DOHH2 (cell line): Measurements from ENCODE around the gene REXO4.

ENCODE experiments used
- H3F3A ChIP-seq: fragments of 200-600 bp; sonication (generic), shearing (Covaris generic); 2 replicates; pipeline ENCODE4 v1.6.0; 2016; ENCODE audit warnings: antibody characterized with exemption, mild to moderate bottlenecking; ENCODE audit not compliant: control insufficient read depth, insufficient read depth
- H3K27ac ChIP-seq: fragments of 200-600 bp; sonication (generic); 2 replicates; pipeline ENCODE4 v1.5.1; 2014; ENCODE audit warnings: low read depth, mild to moderate bottlenecking, low read length, moderate library complexity
- H3K27me3 ChIP-seq: fragments of 200-600 bp; sonication (generic); 2 replicates; pipeline ENCODE4 v1.6.1; 2014; ENCODE audit warnings: mild to moderate bottlenecking, low read length, mixed read lengths; ENCODE audit not compliant: control insufficient read depth
- H3K36me3 ChIP-seq: fragments of 200-600 bp; sonication (generic); 2 replicates; pipeline ENCODE4 v1.6.1; 2014; ENCODE audit warnings: mild to moderate bottlenecking, low read length, moderate library complexity, mixed read lengths; ENCODE audit not compliant: control insufficient read depth
- H3K4me1 ChIP-seq: fragments of 200-600 bp; sonication (generic); 2 replicates; pipeline ENCODE4 v1.6.1; 2014; ENCODE audit warnings: mild to moderate bottlenecking, low read length, mixed read lengths; ENCODE audit not compliant: control insufficient read depth
- H3K4me2 ChIP-seq: fragments of 200-600 bp; sonication (generic); 2 replicates; pipeline ENCODE4 v1.6.0; 2014; ENCODE audit warnings: mild to moderate bottlenecking, low read length, moderate library complexity
- H3K4me3 ChIP-seq: fragments of 200-600 bp; sonication (generic); 2 replicates; pipeline ENCODE4 v1.5.1; 2014; ENCODE audit warnings: mild to moderate bottlenecking, low read length, mixed read lengths
- H3K79me2 ChIP-seq: fragments of 200-600 bp; sonication (generic); 2 replicates; pipeline ENCODE4 v1.6.1; 2014; ENCODE audit warnings: mild to moderate bottlenecking, low read length, mixed read lengths; ENCODE audit not compliant: control insufficient read depth
- H3K9me2 ChIP-seq: fragments of 200-600 bp; sonication (generic); replicated peaks from 2 replicates; pipeline ENCODE4 v1.6.1; 2014; ENCODE audit warnings: mild to moderate bottlenecking, low read length, mixed read lengths; ENCODE audit not compliant: control insufficient read depth
- H3K9me3 ChIP-seq: fragments of 200-600 bp; sonication (generic); 2 replicates; pipeline ENCODE4 v1.6.1; 2014; ENCODE audit warnings: antibody characterized with exemption, low read length, mixed read lengths; ENCODE audit not compliant: control insufficient read depth, insufficient read depth
- H4K20me1 ChIP-seq: fragments of 200-600 bp; sonication (generic); 2 replicates; pipeline ENCODE4 v1.6.0; 2014; ENCODE audit warnings: low read depth, mild to moderate bottlenecking, antibody characterized with exemption, low read length, moderate library complexity; ENCODE audit not compliant: control insufficient read depth, insufficient read depth
- EZH2phosphoT487 ChIP-seq: fragments of 200-600 bp; sonication (generic); IDR thresholded peaks from 2 replicates; pipeline ENCODE4 v1.6.1; 2017; ENCODE audit warnings: borderline replicate concordance, mild to moderate bottlenecking, antibody characterized with exemption, low read length, moderate library complexity, mixed read lengths
- TF ChIP-seq, protein P1 (sequence below): fragments of 200-600 bp; sonication (generic); IDR thresholded peaks from one replicate; pipeline ENCODE4 v1.5.1; 2014; ENCODE audit warnings: antibody characterized with exemption, mild to moderate bottlenecking, low read depth, low read length; ENCODE audit not compliant: poor library complexity, severe bottlenecking

The REXO4 gene

GRCh38 chr9:133423216-133423615, 5.4 kb upstream of the REXO4 start:
- no peaks in the 10 kb centered on the region for H4K20me1 ChIP-seq
- no peaks in the 10 kb centered on the region for H3K36me3 ChIP-seq
- no peaks in the 10 kb centered on the region for H3K9me3 ChIP-seq
- H3K9me2 ChIP-seq: no peaks in the 10 kb centered on the region
- H3K79me2 ChIP-seq: peaks cover 12% of the 10 kb centered on the region
- H3K27ac ChIP-seq: no peak overlapping the region
- no peak for TF ChIP-seq EZH2phosphoT487
- TF ChIP-seq, protein P1, sequence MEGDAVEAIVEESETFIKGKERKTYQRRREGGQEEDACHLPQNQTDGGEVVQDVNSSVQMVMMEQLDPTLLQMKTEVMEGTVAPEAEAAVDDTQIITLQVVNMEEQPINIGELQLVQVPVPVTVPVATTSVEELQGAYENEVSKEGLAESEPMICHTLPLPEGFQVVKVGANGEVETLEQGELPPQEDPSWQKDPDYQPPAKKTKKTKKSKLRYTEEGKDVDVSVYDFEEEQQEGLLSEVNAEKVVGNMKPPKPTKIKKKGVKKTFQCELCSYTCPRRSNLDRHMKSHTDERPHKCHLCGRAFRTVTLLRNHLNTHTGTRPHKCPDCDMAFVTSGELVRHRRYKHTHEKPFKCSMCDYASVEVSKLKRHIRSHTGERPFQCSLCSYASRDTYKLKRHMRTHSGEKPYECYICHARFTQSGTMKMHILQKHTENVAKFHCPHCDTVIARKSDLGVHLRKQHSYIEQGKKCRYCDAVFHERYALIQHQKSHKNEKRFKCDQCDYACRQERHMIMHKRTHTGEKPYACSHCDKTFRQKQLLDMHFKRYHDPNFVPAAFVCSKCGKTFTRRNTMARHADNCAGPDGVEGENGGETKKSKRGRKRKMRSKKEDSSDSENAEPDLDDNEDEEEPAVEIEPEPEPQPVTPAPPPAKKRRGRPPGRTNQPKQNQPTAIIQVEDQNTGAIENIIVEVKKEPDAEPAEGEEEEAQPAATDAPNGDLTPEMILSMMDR: no peak
- H3K4me3 ChIP-seq: no peak overlapping the region
- peaks cover 13% of the 10 kb centered on the region for H3F3A ChIP-seq
- peaks cover 19% of the 10 kb centered on the region for H3K27me3 ChIP-seq
- no peak overlapping the region for H3K4me2 ChIP-seq
- peaks cover 32% of the 10 kb centered on the region for H3K4me1 ChIP-seq

DNA sequence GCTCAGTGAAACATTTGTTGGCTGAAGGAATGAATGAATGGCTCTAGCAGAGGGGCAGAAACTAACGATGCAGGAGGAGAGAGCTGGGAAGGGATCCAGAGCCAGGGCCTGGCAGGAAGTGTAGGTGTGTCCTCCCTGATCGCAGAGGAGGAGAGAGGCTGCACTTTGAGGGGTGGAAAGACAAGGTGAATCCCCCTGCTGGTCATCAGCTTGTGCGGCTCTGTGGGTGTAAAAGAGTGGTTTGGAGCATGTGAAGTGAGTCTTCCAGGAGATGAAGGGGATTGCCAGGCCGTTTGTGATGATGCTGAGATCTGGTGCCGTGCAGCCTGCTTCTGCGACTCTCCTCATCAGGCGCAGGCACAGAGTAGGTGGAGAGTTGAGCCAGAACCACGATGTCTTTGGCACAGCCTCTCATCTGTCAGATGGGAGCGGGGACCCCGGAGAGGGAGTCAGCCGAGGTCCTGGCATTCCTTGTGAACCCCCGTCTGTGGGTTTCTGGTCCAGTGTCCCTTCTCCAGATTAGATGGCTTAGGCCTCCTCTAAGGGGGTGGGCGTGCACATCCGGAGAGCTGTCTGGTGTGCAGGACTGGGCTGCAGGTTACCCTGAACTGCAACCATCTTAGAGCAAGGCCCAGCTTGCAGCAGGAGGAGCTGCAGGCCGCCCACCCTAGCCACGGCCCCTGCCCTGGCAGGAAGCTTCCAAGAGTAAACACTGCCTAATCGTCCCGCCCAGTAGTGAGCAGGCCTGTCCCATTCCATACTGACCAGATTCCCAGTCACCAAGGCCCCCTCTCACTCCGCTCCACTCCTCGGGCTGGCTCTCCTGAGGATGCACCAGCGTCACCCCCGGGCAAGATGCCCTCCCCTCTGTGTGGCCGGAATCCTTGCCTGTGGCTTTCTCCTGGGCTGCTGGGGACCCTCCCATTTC, 4.1 kb upstream of the REXO4 start, which contains the start of gene ADAMTS13:
ADAMTS13 (plus strand) TSS at position 753 of the 928 bp plus-strand sequence; CDS start at position 830, 77 bp downstream.
- no peaks in the 10 kb centered on the region for H4K20me1 ChIP-seq
- H3K9me3 ChIP-seq: no peaks in the 10 kb centered on the region
- H3K79me2 ChIP-seq: peaks cover 26% of the 10 kb centered on the region
- H3K36me3 ChIP-seq: peaks cover 6% of the 10 kb centered on the region
- no peaks in the 10 kb centered on the region for H3K9me2 ChIP-seq
- TF ChIP-seq, protein P1: peak; percentile 32
- no peak for TF ChIP-seq EZH2phosphoT487
- H3F3A ChIP-seq: peaks cover 13% of the 10 kb centered on the region
- H3K4me3 ChIP-seq: no peak within 1 kb of the TSS
- peaks cover 33% of the 10 kb centered on the region for H3K4me1 ChIP-seq
- no peak within 1 kb of the TSS for H3K27ac ChIP-seq
- peaks cover 8% of the 10 kb centered on the region; the same call in 1 of the 2 replicates for H3K27me3 ChIP-seq
- no peak within 1 kb of the TSS for H3K4me2 ChIP-seq

GRCh38 chr9:133420392-133420827, 2.6 kb upstream of the REXO4 start:
- no peaks in the 10 kb centered on the region for H3K9me2 ChIP-seq
- no peak for TF ChIP-seq EZH2phosphoT487
- TF ChIP-seq, protein P1: no peak
- H4K20me1 ChIP-seq: peaks cover 11% of the 10 kb centered on the region; the same call in 1 of the 2 replicates
- H3K27me3 ChIP-seq: no peaks in the 10 kb centered on the region
- H3F3A ChIP-seq: peaks cover 13% of the 10 kb centered on the region
- H3K4me1 ChIP-seq: peaks cover 48% of the 10 kb centered on the region
- peak overlapping the region; percentile 30; the same call in 1 of the 2 replicates for H3K27ac ChIP-seq
- peak overlapping the region; percentile 71 for H3K4me2 ChIP-seq
- H3K79me2 ChIP-seq: peaks cover 40% of the 10 kb centered on the region
- no peaks in the 10 kb centered on the region for H3K9me3 ChIP-seq
- H3K36me3 ChIP-seq: peaks cover 21% of the 10 kb centered on the region
- peak overlapping the region; percentile 61 for H3K4me3 ChIP-seq
